GM18526 (cell line): ENCODE data around the gene COL6A1.

Experiments used
- POLR2A ChIP-seq: IDR thresholded peaks from 3 replicates; pipeline ENCODE4 v1.6.1; 2011; ENCODE audit not compliant: insufficient read length; ENCODE audit errors: extremely low read depth

Gene COL6A1

DNA sequence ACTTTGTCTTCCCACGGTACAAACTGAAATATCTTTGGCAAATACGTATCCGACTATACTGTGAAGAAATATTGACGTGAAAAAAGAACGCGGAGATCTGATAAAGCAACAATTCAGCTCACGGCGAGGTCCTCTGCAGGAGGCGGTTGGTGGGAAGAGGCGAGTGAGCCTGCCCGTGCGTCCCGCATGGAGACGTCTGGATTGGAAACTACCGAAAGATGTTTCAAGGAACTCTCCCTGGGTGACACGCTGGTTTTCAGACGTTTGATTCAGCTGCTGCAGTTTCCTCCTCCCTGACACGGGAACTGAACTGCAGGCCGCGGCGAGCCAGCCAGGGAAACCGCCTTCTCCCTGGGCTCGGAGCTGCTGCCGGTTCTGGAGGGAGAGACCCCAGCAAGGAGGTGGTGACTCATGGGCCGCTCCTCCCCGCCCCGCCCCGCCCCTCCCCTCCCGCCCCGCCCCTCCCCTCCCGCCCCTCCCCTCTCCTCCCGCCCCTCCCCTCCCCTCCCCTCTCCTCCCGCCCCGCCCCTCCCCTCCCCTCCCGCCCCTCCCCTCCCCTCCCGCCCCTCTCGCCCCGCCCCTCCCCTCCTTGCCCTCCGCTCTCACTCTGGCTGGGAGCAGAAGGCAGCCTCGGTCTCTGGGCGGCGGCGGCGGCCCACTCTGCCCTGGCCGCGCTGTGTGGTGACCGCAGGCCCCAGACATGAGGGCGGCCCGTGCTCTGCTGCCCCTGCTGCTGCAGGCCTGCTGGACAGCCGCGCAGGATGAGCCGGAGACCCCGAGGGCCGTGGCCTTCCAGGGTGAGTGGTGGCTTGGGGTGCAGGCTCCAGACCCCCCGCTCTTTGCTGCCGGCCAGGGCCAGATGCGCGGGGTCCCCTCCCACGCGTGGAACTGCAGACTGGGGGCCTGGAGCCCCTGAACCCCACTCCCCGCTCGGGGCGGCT is at the start of gene COL6A1:
COL6A1 (plus strand) TSS at position 620 of the 941 bp plus-strand sequence; CDS start at position 701, 81 bp downstream.
- no peak for TF ChIP-seq POLR2A

DNA sequence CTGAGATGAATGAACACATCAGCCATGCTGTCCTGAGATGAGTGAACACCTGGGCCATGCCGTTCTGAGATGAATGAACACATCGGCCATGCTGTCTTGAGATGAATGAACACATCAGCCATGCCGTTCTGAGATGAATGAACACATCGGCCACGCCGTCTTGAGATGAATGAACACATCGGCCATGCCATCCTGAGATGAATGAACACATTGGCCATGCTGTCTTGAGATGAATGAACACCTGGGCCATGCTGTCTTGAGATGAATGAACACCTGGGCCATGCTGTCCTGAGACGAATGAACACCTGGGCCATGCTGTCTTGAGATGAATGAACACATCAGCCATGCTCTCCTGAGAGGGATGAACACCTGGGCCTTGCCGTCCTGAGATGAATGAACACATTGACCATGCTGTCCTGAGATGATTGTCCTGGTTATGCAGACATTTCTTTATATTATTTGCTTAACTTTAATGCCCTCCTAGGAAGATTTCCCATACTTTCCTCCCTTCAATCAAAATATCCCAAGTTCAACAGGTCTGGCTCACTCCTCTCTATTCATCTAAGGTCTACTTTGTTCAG is 48.6 kb upstream of the COL6A1 start:
- no peak for TF ChIP-seq POLR2A

DNA sequence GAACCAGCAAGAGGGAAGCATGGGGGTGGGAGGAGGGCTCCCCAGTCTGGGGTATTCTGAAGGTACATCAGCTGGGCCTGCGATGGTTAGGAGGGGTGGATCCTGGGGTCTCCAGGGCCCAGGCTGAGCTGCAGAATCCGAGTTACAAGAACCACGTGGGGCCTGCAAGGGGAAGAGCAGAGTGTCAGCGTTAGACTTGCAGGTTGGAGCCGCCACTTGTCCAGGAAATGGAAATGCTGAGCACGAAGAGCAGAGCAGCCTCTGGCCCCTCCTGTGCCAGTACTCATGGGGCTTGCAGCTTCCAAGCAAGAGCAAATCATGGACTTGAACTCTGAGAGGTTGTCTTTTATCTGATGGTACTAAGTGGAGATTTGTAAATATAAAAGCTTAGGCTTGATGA is 47.5 kb upstream of the COL6A1 start:
- TF ChIP-seq POLR2A: no peak

DNA sequence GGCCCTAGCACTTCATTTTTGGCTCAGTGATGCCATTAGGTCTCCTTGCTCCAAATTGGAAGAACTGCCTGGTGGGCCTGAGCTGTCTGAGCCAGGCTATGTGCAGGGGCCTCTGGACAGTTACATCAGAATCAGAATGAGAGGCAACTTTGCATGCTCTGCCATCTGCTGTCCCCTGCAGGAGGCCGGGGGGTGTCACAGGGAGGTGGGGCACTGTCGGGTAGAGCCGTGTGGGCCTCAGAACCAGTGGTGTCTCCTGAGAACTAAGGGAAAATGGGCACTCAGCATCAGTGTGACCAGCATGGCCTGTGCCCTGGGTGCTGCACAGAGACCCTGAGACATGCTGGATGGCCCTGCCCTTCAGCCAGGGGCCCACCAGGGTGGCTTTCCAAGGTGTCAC is 47.0 kb upstream of the COL6A1 start:
- no peak for TF ChIP-seq POLR2A

DNA sequence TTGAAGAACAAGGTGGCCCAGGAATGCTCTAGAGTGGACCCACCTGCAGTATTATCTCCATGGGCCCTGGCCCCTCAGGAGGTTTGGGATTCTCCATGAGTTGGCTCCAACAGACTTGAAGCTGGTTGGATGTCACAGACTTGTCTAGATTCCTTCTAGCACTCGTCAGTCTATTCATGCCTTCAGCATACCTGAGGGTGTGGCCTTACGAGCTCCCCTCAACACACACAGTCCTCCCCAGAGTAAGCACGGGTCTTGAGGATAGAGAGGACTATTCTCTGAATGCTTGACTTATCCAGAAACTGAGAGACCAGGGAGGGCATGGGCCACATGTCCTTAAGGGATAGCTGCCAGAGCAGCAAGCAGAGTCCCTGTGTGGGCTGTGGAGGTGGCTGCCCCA is 45.9 kb upstream of the COL6A1 start:
- TF ChIP-seq POLR2A: no peak

- no peak for TF ChIP-seq POLR2A
Measured at GRCh38 chr21:45937721-45938452, 43.7 kb upstream of the COL6A1 start.

DNA sequence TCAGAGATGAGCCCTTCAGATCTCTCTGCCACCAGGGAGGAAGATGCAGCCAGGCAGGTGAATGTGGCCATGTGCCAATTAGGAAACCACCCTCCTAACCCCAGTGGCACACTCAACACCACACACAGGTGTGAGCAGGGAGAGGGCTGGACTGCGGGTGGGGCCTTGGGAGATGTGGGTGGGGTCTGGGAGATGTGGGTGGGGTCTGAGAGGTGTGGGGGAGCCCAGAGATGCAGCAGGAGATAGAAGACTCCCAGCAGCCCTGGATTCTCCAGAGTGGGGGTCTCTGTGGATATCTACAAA is 43.2 kb upstream of the COL6A1 start:
- no peak for TF ChIP-seq POLR2A

- TF ChIP-seq POLR2A: no peak
Measured at GRCh38 chr21:45938811-45939520, 42.6 kb upstream of the COL6A1 start.

GRCh38 chr21:45939521-45940045 is 42.0 kb upstream of the COL6A1 start:
- no peak for TF ChIP-seq POLR2A

- no peak for TF ChIP-seq POLR2A
Measured at GRCh38 chr21:45940091-45940490, 41.5 kb upstream of the COL6A1 start.

GRCh38 chr21:45940621-45941337 is 40.8 kb upstream of the COL6A1 start:
- TF ChIP-seq POLR2A: no peak

- no peak for TF ChIP-seq POLR2A
Measured at GRCh38 chr21:45941338-45941710, 40.2 kb upstream of the COL6A1 start.

DNA sequence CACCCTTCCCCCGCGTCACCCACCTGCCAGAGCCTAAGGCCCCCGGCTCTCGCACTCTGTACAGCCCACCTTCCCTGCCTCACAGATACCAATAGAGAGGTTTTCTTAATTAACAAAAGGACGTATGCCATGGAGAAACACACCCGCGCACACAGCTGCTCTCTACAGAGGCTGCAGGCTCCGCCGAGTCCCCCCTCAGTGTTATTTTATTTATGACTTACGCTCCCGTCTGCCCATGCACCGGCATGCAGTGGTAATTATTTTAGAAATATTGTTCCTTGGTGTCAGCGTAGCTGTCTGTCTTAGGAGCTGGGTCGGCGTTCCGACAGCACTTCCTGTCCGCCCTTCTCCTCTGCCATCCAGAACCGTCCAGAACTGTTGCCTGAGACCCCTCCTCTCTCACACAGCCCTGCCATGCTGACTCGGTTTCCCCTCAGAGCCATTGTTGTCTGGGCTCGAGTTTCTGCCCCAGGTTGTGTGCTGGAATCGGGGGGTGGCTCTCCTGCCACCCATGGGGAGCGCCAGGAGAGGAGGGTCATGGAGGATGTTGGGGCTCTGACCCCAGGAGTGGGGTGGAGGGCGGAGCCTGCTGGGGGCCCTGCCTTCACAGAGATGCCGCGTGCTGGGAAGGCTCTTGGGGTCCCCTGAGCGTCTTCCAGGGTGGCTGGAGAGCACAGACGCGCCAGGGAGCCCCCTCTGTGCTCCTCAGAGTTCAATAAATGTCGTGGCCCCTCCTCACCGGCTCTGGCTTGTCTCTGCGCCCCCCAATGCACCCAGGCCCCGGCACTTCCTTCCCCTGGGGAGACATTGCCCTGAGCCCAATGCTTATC is 39.6 kb upstream of the COL6A1 start:
- no peak for TF ChIP-seq POLR2A
